Activated CD4-positive, alpha-beta T cell treated with anti-CD3 and anti-CD28 coated beads, Interleukin-2, Interleukin-6, amounts not matched to agents 100 ng/mL and 50 ng/mL, durations not matched to agents 16 hours and 8 hours (primary cell): Measurements from ENCODE around the gene POTEB2.
"Not testable (repeated sequence)": the region's sequence is repeated elsewhere in the genome, so short reads cannot be mapped to it uniquely, and the experiment has no call there.

Source experiments
- DNase-seq: peaks from one replicate; pipeline ENCODE4 v3.0.0-alpha.2; 2020

The POTEB2 gene

DNA sequence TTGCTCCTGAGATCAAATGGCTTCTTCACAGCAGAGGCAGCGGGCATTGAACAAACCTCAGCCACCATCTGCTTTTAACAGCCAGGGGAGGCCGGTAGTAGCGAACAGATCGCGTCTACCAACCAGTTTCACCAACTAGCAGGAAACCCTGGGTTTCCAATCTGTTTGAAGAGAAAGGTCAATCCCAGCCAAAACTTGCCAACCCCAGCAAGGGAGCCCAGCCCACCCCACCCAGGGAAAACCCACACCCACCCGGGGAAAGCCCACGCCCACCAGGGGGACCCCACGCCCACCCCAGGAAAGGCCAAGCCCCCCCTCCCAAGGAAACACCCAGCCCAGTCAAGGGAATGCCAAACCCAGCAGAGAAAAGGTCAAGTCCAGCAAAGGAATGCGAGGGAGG lies at the start of gene POTEB2:
TSS of gene POTEB2 (minus strand) at position 101 of the 400 bp plus-strand sequence. CDS start at position 68, 33 bp downstream.
- not testable (repeated sequence) for DNase-seq

DNA sequence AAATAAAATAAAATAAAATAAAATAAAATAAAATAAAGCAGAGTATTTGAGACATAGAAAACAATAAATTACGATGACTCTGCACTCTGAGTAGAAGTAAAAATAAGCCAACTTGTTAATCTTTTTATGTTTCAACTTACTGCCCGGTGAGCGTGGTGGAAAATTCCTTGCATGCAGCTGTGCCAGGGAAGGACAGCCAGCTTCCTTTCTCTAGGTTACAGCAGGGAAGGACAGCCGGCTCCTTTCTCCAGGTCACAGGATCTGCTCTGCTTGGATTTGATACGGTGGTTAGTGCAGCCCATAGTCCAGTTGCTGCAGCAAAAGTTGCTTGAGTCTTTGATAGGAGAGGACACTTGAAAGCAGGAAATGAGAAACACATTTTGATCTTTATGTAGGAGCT lies 13.8 kb upstream of the POTEB2 start:
- not testable (repeated sequence) for DNase-seq

DNA sequence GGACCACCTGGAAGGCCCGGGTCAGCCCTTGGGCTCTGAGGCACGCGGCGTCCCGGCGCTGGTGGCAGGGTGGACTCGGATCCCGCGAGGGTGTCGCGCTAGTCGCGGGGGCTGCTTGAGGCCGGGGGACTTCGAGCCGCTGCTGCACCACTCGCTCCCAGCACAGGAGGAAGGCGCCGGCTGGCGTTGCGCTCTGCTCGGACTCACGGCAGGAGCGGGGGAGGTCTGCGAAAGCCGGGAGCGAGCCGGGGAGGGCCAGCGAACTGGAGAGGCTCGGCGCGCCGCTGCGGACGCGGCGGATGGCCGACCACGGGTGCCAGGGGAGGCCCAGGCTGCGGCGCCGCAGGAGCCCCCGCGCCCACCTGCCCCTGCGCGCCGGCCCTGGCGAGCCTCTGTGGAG lies 12.3 kb upstream of the POTEB2 start:
- not testable (repeated sequence) for DNase-seq

DNA sequence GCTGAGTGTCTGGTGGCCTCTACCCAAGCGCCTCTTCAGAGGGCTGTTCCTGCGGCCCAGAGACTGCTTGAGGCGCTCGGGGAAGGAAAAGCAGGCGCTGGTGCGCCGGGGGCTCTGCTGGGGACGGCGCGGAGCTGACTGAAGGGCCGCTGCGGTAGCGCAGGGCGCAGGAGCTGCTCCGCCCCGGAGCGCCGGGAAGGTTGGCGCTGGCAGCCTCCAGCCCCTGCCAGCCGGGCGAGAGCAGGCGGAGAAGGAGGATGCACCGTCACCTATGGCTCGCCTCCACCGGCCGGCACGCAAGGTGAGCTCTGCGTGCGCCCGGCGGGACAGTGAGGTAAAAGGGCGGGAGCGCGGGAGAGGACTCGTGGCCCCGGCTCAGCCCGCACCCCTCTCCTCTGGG lies 11.7 kb upstream of the POTEB2 start:
- DNase-seq, result not testable (repeated sequence)
